NCI-H748 (cell line): Measurements from ENCODE around the gene SLC16A10.
"Not testable (repeated sequence)": the region's sequence is repeated elsewhere in the genome, so short reads cannot be mapped to it uniquely, and the experiment has no call there.

Experiments
- DNase-seq: peaks from one replicate; lab custom pipeline; 2025; ENCODE audit not compliant: unreplicated experiment; lab: John Stamatoyannopoulos, UW

The SLC16A10 gene

DNA sequence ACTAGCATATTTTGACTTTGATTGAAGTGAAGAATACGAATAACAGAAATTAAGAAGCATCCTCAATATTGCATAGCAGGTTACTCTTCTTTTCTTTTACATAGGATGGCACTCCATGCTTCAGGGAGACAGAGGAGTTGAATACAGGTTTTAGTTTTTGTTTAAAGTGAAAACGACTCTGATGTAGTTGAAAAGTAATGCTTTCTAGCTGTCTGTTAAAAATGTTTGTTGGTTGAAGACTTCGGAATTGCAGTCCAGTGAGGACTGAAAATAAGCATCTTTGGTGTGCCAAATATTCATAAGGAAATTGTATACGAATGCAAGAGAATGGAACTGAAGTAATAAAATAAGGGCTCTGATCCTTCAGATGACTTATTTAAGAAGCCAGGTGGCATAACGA is 618 bp upstream of the SLC16A10 start:
- DNase-seq: no peak

- DNase-seq: peak; percentile 49
These were observed 766 bp downstream of the SLC16A10 start for GRCh38 chr6:111087871-111088667.

- no peak for DNase-seq
These were observed 1.3 kb downstream of the SLC16A10 start for GRCh38 chr6:111088668-111089003.

- DNase-seq: no peak
These were observed 3.5 kb downstream of the SLC16A10 start for GRCh38 chr6:111090766-111091165.

DNA sequence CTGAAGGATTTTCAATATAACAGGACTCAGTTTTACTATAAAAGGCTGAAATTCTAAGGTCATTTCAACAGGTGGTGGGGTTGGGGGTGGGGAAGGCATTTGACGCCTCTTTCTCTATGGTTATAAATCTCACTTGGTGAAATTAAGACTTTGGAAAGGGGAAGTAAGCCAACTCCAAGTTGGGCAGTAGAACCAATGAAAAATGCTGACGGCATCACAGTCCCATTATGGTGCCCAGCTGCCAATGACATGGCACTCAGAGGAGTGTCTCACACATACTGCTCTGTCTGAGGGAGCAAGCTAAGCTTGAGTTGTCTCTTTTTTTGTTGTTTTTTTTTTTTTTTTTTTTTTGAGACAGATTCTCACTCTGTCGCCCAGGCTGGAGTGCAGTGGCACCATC is 4.7 kb downstream of the SLC16A10 start:
- no peak for DNase-seq

GRCh38 chr6:111095488-111095887 is 8.2 kb downstream of the SLC16A10 start:
- DNase-seq: not testable (repeated sequence)

DNA sequence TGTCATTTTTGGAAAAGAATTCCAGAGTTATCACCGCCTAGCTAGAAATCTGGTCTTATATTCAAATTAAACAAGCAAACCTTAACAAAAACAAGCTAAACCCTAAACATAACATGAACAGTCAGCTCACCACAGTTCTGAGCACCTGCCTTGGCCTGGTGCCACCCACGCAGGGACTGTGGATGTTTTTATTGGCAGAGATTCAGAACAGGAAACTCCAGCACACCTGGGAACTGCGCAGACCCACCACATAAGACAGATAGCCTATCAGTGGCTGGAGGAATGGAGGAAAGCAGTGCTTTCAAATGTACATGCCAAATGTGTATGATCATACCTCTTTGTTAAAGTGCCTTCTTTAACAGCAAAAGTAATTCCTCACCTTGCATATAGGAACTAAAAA is 8.9 kb downstream of the SLC16A10 start:
- peak; percentile 88 for DNase-seq

DNA sequence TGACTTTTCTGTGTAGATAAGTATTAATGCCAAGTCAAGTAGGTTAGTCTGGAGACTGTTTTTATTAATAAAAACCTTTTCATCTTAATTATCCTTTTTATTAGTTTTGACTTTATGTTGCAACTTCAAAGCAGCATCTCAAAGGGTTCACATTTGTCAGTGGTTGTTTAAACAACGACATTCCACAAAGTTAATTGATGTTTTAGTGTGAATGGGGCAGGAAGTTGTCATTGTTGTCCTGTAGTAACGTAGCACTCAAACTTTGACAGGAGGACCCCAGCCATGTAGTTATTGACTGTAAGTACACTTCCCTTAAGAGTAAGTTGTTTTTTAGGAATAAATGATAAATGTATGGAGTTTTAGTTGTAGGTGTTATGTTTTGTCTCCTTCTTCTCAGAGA is 11.3 kb downstream of the SLC16A10 start:
- peak; percentile 9 for DNase-seq

DNA sequence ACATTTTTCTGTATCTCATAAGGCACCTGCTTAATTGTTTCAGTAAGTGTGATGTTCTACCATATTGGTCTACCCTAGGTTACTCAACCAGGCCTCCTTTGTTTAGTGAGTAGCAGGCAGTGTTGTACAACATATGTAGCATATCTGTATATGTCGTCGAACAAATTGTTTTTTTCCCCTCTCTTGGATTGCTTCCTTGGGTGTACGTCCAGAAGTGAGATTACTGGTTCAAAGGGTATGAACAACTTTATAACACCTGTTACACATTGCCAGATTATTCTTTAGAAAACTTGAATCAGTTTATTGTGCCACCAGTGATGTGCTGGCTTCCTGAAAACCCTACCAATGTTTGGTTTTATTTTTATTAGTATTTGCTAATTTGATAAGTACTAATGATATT is 14.7 kb downstream of the SLC16A10 start:
- no peak for DNase-seq

DNA sequence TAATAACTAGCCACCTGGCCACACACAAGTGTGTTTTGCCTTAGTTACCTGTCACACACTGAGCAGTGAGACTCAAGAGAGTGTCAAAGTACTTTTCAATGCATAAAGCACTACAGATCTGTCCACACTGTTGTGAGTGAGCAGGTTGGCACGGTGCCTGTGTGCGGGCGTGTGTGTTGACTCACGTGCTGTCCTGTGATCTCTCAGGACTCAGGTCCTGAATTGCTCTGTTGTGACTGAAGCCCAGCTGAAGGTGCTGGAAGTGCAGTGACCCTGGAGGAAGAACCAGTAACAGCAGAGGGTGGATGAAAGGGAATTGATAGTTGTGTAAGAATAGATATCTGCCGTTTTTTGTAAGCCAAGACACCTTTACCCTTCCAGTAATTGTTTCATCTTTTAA is 18.3 kb downstream of the SLC16A10 start:
- DNase-seq: peak; percentile 95

- DNase-seq: no peak
These were observed 20.3 kb downstream of the SLC16A10 start for GRCh38 chr6:111107589-111107988.

- no peak for DNase-seq
These were observed 22.7 kb downstream of the SLC16A10 start for GRCh38 chr6:111110036-111110435.

DNA sequence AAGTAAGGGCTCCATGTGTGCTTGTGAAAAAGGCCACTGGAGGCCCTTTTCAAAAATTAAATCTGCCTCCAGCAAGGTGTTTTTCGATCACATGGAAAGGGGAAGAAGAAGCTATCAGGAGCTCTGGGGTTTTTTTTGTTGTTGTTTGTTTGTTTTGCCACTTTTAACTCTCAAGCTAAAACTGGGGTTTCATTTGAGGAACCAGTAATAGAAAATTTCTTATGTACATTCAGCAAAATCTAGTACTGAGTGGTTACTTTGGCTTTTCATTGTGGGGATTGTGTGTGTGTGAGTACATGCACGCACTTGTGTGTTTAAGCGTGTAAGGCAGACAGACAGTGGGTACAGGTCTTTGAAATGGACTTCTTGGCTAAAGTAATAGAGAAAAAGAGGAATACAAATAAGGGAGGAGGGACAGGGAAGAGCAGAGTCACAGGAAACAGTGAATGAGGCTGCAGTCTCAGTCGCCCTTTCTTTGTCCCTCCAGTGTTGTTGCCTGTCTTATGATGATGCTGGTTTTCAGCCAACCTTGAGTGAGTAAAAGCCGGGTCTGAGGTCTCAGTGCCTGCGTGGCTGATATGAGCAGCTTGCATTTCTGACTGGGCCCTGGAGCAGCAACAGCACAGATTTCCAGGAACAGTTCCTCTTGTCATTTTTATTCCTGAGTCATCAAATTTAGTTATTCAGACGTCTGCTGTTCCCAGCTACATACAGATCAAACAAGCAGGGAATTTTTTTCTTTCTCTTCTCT is 26.2 kb downstream of the SLC16A10 start:
- DNase-seq: no peak

DNA sequence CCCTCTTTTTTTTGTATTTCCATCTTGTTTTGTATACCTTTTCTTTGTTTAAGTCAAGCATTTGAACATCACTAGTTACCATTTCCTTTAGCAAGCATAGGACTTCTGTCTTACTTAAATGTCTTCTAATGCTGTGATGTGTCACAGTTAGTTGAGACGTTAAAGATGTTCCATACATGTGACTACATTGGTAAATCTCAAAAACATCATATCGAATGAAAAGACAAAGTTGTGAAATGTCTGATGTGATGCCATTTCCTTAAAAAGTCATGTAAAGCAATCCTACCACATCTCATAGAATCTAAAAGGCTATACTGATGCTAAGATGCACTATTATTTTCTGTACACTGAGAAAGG is 26.8 kb downstream of the SLC16A10 start:
- no peak for DNase-seq

GRCh38 chr6:111114482-111114881 is 27.2 kb downstream of the SLC16A10 start:
- no peak for DNase-seq

GRCh38 chr6:111118826-111119225 is 31.5 kb downstream of the SLC16A10 start:
- no peak for DNase-seq

DNA sequence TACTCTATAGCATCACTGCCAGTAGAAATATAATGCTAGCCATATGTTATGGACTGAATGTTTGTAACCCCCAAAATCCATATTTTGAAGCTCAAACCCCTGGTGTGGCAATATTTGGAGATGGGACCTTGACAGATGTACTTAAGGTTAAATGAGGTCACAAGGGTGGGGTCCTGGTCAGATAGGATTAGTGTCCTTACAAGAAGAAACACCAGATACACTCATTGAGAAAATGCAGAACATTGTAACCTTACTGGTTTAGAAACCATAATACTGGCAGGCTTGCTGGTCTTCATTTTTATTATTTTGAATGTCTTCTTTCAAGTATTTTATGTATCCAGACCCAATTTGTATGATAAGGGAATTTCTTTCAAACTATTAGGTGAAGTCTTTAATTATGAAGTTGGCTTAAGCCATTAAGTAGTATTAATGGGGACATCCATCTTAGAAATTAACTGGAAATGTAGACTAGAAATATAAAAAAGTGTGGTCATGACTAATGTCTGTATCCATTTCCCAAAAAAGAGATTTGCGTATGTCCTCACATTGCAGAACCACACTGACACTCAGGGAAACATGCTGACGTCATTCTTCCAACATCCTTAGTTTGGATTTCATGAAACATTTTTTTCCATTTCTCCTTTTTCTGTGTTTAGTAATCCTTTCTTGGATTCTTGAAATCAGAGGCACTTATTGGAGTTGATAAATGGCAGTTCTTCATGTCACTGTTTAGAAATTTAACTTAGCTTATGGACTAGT is 32.4 kb downstream of the SLC16A10 start:
- no peak for DNase-seq

GRCh38 chr6:111121789-111122350 is 34.6 kb downstream of the SLC16A10 start:
- DNase-seq: no peak

DNA sequence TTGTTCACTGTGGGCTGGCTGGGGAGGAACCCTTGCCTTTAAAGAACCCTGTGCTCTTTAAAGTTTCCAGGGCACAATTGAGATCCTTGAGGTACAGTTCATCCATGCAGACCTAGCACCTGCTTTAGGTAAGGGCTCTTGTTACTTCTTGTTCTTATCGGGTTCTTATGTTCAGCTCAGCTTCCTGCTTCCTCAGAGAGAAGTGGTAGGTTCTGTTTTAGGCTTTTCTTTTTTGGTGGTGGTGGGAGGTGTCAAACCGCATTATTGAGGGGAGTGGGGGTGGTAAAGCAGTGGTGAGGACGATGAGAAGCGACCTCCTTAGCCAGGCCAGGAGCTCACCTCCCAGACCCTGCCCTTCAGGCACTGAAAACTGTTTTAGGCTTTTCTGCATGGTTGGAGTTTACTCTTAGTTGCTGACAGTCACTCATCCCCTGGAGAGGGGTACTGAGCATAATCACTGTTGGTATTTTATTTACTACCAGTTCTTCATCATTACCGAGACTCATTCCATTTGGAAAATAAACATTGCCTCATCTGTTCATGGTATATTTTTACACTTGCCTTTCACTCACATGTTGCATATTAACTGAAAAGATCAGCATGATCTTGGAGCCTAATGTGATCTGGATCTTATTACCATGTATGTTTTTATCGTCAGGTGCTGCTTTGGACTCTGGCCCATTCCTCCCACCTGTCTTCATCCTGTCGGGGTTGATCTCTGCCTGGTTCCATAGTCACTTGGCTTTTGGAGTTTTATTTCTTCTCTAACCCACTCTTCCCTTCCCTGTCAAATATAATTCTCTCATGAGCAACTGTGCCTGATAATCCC is 35.4 kb downstream of the SLC16A10 start:
- DNase-seq: no peak

DNA sequence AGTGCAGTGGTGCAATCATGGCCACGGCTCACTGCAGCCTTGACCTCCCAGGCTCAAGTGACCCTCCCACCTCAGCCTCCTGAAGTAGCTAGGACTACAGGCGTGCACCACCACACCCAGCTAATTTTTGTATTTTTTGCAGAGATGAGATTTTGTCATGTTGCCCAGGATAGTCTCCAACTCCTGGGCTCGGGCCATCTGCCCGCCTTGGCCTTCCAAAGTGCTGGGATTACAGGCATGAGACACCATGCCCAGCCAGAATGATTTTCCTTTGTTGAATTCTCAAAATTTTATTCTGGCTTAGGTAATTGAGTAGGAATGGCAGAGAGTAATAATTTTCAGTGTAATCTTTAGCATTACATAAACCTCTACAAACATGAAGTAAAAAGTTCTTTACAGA is 37.1 kb downstream of the SLC16A10 start:
- DNase-seq: no peak

- DNase-seq: no peak
These were observed 41.7 kb downstream of the SLC16A10 start for GRCh38 chr6:111129013-111129412.
